HepG2 (cell line): Measurements from ENCODE around the gene TARM1. TPM values are rescaled to one million over a fixed set of nuclear protein-coding genes. Genes with fewer than 3 reads are reported as not detected.

Experiments
- polyA plus RNA-seq, 8 experiments: library from polyadenylated mRNA; depleted of rRNA in 3 of 8; stranded (reverse) in 7 of 8; unstranded in 1 of 8; fragments of >200 nt; fragmentation: Illumina TruSeq in 4 of 8; extraction: Trizol in 4 of 8; gene quantifications; 2 replicates each; pipeline versions ENCODE4 v1.2.1 to v1.2.3, GENCODE V29; 2011 to 2016; ENCODE audit warnings: low read depth in 4 of 8, missing spikeins in 1 of 8, mixed read lengths in 1 of 8; ENCODE audit not compliant: insufficient read depth in 1 of 8
- small RNA-seq, 3 experiments: library from RNA; depleted of rRNA; stranded (forward); fragments of <200 nt; gene quantifications; one replicate each; pipeline ENCODE3, GENCODE V24; 2012; ENCODE audit warnings: low read depth in 2 of 3, low replicate concordance in 1 of 3; ENCODE audit not compliant: insufficient read length in 3 of 3, insufficient read depth in 2 of 3
- total RNA-seq, 5 experiments: library from RNA; depleted of rRNA; stranded (reverse); fragments of >200 nt; fragmentation: Illumina TruSeq; extraction: Trizol; gene quantifications; 2 replicates each; pipeline ENCODE4 v1.2.3, GENCODE V29; 2016; ENCODE audit warnings: low read depth in 1 of 5

Gene TARM1
- total and polyA plus RNA-seq, 2 of the 13 experiments (the other 11 are each of a cell fraction or from before 2014, with no cell fraction given) = not detected

Small RNA genes lying within 50 kb of the gene (small RNA-seq; reads per million reads assigned to genes)
- gene AC012314.20 = 0 reads per million in 3 experiments

Other genes with a start within 250 kb of the TARM1 start
- gene MYADM, start 213.5 kb downstream of the TARM1 start, total RNA-seq (2016; rRNA removed; fragmentation: Illumina TruSeq; extraction: Trizol) = 12.4 and 19.9 TPM in 2 replicates
- 38.1 and 51.6 TPM in 2 replicates for gene MYADM, start 213.5 kb downstream of the TARM1 start, polyA plus RNA-seq (2011; rRNA removed)
- 0.02 TPM in 1 of 2 replicates, not detected in the other for gene PRKCG, start 199.2 kb downstream of the TARM1 start, total RNA-seq (2016; rRNA removed; fragmentation: Illumina TruSeq; extraction: Trizol)
- 0.03 and 0.04 TPM in 2 replicates for gene PRKCG, start 199.2 kb downstream of the TARM1 start, polyA plus RNA-seq (2011; rRNA removed)
- not detected in 2 replicates for gene CACNG7, start 172.1 kb downstream of the TARM1 start, total RNA-seq (2016; rRNA removed; fragmentation: Illumina TruSeq; extraction: Trizol)
- gene CACNG7, start 172.1 kb downstream of the TARM1 start, polyA plus RNA-seq (2011; rRNA removed) = not detected in 2 replicates
- gene CACNG8, start 118.4 kb downstream of the TARM1 start, total RNA-seq (2016; rRNA removed; fragmentation: Illumina TruSeq; extraction: Trizol) = not detected in 2 replicates
- not detected in 2 replicates for gene CACNG8, start 118.4 kb downstream of the TARM1 start, polyA plus RNA-seq (2011; rRNA removed)
- gene CACNG6, start 89.7 kb downstream of the TARM1 start, total RNA-seq (2016; rRNA removed; fragmentation: Illumina TruSeq; extraction: Trizol) = not detected in 2 replicates
- not detected in 2 replicates for gene CACNG6, start 89.7 kb downstream of the TARM1 start, polyA plus RNA-seq (2011; rRNA removed)
- gene VSTM1, start 17.5 kb downstream of the TARM1 start, total RNA-seq (2016; rRNA removed; fragmentation: Illumina TruSeq; extraction: Trizol) = not detected in 2 replicates
- gene VSTM1, start 17.5 kb downstream of the TARM1 start, polyA plus RNA-seq (2011; rRNA removed) = not detected in 2 replicates
- gene OSCAR, start 19.4 kb upstream of the TARM1 start, total RNA-seq (2016; rRNA removed; fragmentation: Illumina TruSeq; extraction: Trizol) = not detected in 2 replicates
- gene OSCAR, start 19.4 kb upstream of the TARM1 start, polyA plus RNA-seq (2011; rRNA removed) = 1.9 and 2.8 TPM in 2 replicates
- gene NDUFA3, start 21.5 kb upstream of the TARM1 start, total RNA-seq (2016; rRNA removed; fragmentation: Illumina TruSeq; extraction: Trizol) = 70.9 and 75.4 TPM in 2 replicates
- gene NDUFA3, start 21.5 kb upstream of the TARM1 start, polyA plus RNA-seq (2011; rRNA removed) = 31.6 and 33.7 TPM in 2 replicates
- gene TFPT, start 34.3 kb upstream of the TARM1 start, total RNA-seq (2016; rRNA removed; fragmentation: Illumina TruSeq; extraction: Trizol) = 10.7 and 13.5 TPM in 2 replicates
- 8.4 and 8.6 TPM in 2 replicates for gene TFPT, start 34.3 kb upstream of the TARM1 start, polyA plus RNA-seq (2011; rRNA removed)
- gene PRPF31, start 34.4 kb upstream of the TARM1 start, total RNA-seq (2016; rRNA removed; fragmentation: Illumina TruSeq; extraction: Trizol) = 63.8 and 68.9 TPM in 2 replicates
- gene PRPF31, start 34.4 kb upstream of the TARM1 start, polyA plus RNA-seq (2011; rRNA removed) = 23.8 and 29.5 TPM in 2 replicates
- gene CNOT3, start 56.4 kb upstream of the TARM1 start, total RNA-seq (2016; rRNA removed; fragmentation: Illumina TruSeq; extraction: Trizol) = 5.8 and 7.6 TPM in 2 replicates
- 4.3 and 4.9 TPM in 2 replicates for gene CNOT3, start 56.4 kb upstream of the TARM1 start, polyA plus RNA-seq (2011; rRNA removed)
- gene LENG1, start 78.4 kb upstream of the TARM1 start, total RNA-seq (2016; rRNA removed; fragmentation: Illumina TruSeq; extraction: Trizol) = 3.8 and 4.0 TPM in 2 replicates
- gene LENG1, start 78.4 kb upstream of the TARM1 start, polyA plus RNA-seq (2011; rRNA removed) = 1.8 and 2.0 TPM in 2 replicates
- gene TMC4, start 91.8 kb upstream of the TARM1 start, total RNA-seq (2016; rRNA removed; fragmentation: Illumina TruSeq; extraction: Trizol) = 0.24 TPM in 1 of 2 replicates, not detected in the other
- gene TMC4, start 91.8 kb upstream of the TARM1 start, polyA plus RNA-seq (2011; rRNA removed) = 0.13 and 0.35 TPM in 2 replicates
- 9.0 and 22.2 TPM in 2 replicates for gene MBOAT7, start 108.2 kb upstream of the TARM1 start, total RNA-seq (2016; rRNA removed; fragmentation: Illumina TruSeq; extraction: Trizol)
- gene MBOAT7, start 108.2 kb upstream of the TARM1 start, polyA plus RNA-seq (2011; rRNA removed) = 25.5 and 42.2 TPM in 2 replicates
- gene TSEN34, start 109.9 kb upstream of the TARM1 start, total RNA-seq (2016; rRNA removed; fragmentation: Illumina TruSeq; extraction: Trizol) = 64.8 and 65.4 TPM in 2 replicates
- 55.1 and 62.6 TPM in 2 replicates for gene TSEN34, start 109.9 kb upstream of the TARM1 start, polyA plus RNA-seq (2011; rRNA removed)
- 1,411 and 1,450 TPM in 2 replicates for gene RPS9, start 119.5 kb upstream of the TARM1 start, total RNA-seq (2016; rRNA removed; fragmentation: Illumina TruSeq; extraction: Trizol)
- gene RPS9, start 119.5 kb upstream of the TARM1 start, polyA plus RNA-seq (2011; rRNA removed) = 2,903 and 3,161 TPM in 2 replicates
- gene LILRB3, start 141.6 kb upstream of the TARM1 start, total RNA-seq (2016; rRNA removed; fragmentation: Illumina TruSeq; extraction: Trizol) = not detected in 2 replicates
- 0.10 and 0.22 TPM in 2 replicates for gene LILRB3, start 141.6 kb upstream of the TARM1 start, polyA plus RNA-seq (2011; rRNA removed)
- gene LILRA6, start 161.4 kb upstream of the TARM1 start, total RNA-seq (2016; rRNA removed; fragmentation: Illumina TruSeq; extraction: Trizol) = not detected in 2 replicates
- not detected in 2 replicates for gene LILRA6, start 161.4 kb upstream of the TARM1 start, polyA plus RNA-seq (2011; rRNA removed)
- gene LILRB5, start 175.9 kb upstream of the TARM1 start, total RNA-seq (2016; rRNA removed; fragmentation: Illumina TruSeq; extraction: Trizol) = not detected in 2 replicates
- not detected in 2 replicates for gene LILRB5, start 175.9 kb upstream of the TARM1 start, polyA plus RNA-seq (2011; rRNA removed)
- gene LILRB2, start 199.7 kb upstream of the TARM1 start, total RNA-seq (2016; rRNA removed; fragmentation: Illumina TruSeq; extraction: Trizol) = not detected in 2 replicates
- not detected in 2 replicates for gene LILRB2, start 199.7 kb upstream of the TARM1 start, polyA plus RNA-seq (2011; rRNA removed)
- gene LILRA5, start 231.8 kb upstream of the TARM1 start, total RNA-seq (2016; rRNA removed; fragmentation: Illumina TruSeq; extraction: Trizol) = not detected in 2 replicates
- not detected in 2 replicates for gene LILRA5, start 231.8 kb upstream of the TARM1 start, polyA plus RNA-seq (2011; rRNA removed)